ENCODE data around the gene NOP58. TPM values are rescaled to one million over a fixed set of nuclear protein-coding genes. Genes with fewer than 3 reads are reported as not detected.

NOP58 gene
- total and polyA plus RNA-seq, 2 donors (not counting 1 experiment from before 2014, with no cell fraction given): 41.1 to 47.2 TPM

DNA sequence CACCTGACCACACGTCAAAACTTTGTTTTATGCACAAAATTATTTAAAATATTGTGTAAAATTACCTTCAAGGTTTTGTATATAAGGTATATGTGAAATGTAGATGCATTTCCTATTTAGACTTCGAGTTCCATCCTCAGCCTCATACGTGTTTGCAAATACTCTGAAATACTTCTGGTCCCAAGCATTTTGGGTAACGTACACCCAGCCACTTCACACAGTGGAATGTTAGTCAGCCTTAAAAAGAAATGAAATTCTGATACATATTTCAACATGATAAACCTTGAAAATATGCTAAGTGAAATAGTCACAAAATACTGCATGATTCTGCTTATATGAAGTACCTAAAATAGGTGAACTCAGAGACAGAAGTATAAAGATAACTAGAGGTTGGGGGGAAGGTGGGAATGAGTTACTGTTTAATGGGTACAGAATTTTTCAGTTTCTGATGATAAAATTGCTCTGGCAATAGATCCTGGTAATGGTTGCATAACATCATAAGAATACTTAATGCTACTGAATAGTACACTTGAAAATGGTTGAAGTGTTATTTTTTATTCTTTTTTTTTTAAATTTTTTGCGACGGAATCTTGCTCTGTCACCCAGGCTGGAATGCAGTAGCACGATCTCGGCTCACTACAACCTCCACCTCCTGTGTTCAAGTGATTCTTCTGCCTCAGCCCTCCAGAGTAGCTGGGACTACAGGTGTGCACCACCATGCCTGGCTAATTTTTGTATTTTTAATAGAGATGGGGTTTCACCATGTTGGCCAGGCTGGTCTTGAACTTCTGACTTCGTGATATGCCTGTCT lies 24.0 kb downstream of the NOP58 start:
- TF ChIP-seq CTCF (conservative IDR thresholded peaks at IDR 0.05 in 1 of 2, IDR thresholded peaks at IDR 0.05 in 1 of 2; ENCODE audit: low read depth in 1 of 2, low read length in 2 of 2) (no peak), EZH2 (IDR thresholded peaks at IDR 0.05; ENCODE audit: low read length, missing control alignments) (no peak)
- H3K4me3 ChIP-seq (replicated peaks in 1 of 4; ENCODE audit: control extremely low read depth in 1 of 4, insufficient read depth in 1 of 4, low read depth in 3 of 4, low read length in 4 of 4): no peak overlapping the region
- H3K27ac ChIP-seq (ENCODE audit: insufficient read depth, low read length): no peak overlapping the region
- H3K36me3 ChIP-seq (ENCODE audit: control insufficient read depth, insufficient read depth, low read length): peaks cover 16% of the 10 kb centered on the region
- no peaks in the 10 kb centered on the region for H4K20me1 ChIP-seq (ENCODE audit: control insufficient read depth, extremely low read depth, insufficient read depth, low read length)
- H3K4me2 ChIP-seq (ENCODE audit: extremely low read depth, insufficient read depth, low read length): no peak overlapping the region
- peaks cover 5% of the 10 kb centered on the region for H3K4me1 ChIP-seq (ENCODE audit: control insufficient read depth, extremely low read depth, insufficient read depth, low read length)
- H3K27me3 ChIP-seq (ENCODE audit: control insufficient read depth, insufficient read depth, low read length): no peaks in the 10 kb centered on the region
- no peak for DNase-seq (ENCODE audit: low read depth in 2 of 2)
- no peak overlapping the region for H2AFZ ChIP-seq (ENCODE audit: low read length)
- H3K79me2 ChIP-seq (ENCODE audit: control insufficient read depth, insufficient read depth, low read length): peaks cover 2% of the 10 kb centered on the region
- no peaks in the 10 kb centered on the region for H3K9me3 ChIP-seq (ENCODE audit: control insufficient read depth, insufficient read depth, low read depth, low read length)
- H3K9ac ChIP-seq (ENCODE audit: insufficient read depth, low read length): no peak overlapping the region

DNA sequence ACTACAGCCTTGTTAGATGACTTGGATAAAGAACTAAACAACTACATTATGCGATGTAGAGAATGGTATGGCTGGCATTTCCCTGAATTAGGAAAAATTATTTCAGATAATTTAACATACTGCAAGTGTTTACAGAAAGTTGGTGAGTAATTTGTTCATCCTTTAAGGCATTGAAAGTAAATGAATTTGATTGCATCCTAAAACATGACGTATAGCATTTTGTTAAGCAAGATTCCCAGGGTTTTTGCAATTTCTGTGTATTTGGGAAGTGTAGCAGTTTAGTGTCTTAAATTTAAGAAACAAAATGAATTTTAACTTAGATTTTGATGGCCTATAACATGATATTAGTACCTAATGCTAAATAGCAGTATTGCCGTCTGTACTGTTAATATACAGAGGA lies 24.8 kb downstream of the NOP58 start:
- H3K36me3 ChIP-seq (ENCODE audit: control insufficient read depth, insufficient read depth, low read length): peaks cover 13% of the 10 kb centered on the region
- no peak overlapping the region for H2AFZ ChIP-seq (ENCODE audit: low read length)
- H3K9ac ChIP-seq (ENCODE audit: insufficient read depth, low read length): no peak overlapping the region
- H3K27me3 ChIP-seq (ENCODE audit: control insufficient read depth, insufficient read depth, low read length): no peaks in the 10 kb centered on the region
- no peak for DNase-seq (ENCODE audit: low read depth in 2 of 2)
- H3K9me3 ChIP-seq (ENCODE audit: control insufficient read depth, insufficient read depth, low read depth, low read length): no peaks in the 10 kb centered on the region
- H4K20me1 ChIP-seq (ENCODE audit: control insufficient read depth, extremely low read depth, insufficient read depth, low read length): no peaks in the 10 kb centered on the region
- H3K27ac ChIP-seq (ENCODE audit: insufficient read depth, low read length): no peak overlapping the region
- peaks cover 5% of the 10 kb centered on the region for H3K4me1 ChIP-seq (ENCODE audit: control insufficient read depth, extremely low read depth, insufficient read depth, low read length)
- TF ChIP-seq EZH2 (IDR thresholded peaks at IDR 0.05; ENCODE audit: low read length, missing control alignments): no peak
- TF ChIP-seq CTCF (conservative IDR thresholded peaks at IDR 0.05 in 1 of 2, IDR thresholded peaks at IDR 0.05 in 1 of 2; ENCODE audit: low read depth in 1 of 2, low read length in 2 of 2): no peak
- H3K4me2 ChIP-seq (ENCODE audit: extremely low read depth, insufficient read depth, low read length): no peak overlapping the region
- H3K79me2 ChIP-seq (ENCODE audit: control insufficient read depth, insufficient read depth, low read length): peaks cover 2% of the 10 kb centered on the region
- no peak overlapping the region for H3K4me3 ChIP-seq (replicated peaks in 1 of 4; ENCODE audit: control extremely low read depth in 1 of 4, insufficient read depth in 1 of 4, low read depth in 3 of 4, low read length in 4 of 4)

DNA sequence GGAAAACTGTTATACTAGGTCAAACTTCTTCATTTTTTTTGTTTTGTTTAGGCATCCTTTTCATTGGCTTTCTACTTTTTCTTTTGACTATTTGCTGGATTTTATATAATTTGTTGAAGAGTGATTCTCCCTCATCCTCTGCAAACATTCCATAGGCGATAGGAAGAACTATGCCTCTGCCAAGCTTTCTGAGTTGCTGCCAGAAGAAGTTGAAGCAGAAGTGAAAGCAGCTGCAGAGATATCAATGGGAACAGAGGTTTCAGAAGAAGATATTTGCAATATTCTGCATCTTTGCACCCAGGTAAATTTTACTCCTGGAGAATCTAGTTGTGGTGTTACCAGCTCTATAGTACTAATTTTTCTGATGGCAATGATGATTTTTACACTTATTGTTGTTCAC lies 25.4 kb downstream of the NOP58 start:
- H3K9ac ChIP-seq (ENCODE audit: insufficient read depth, low read length): no peak overlapping the region
- H3K79me2 ChIP-seq (ENCODE audit: control insufficient read depth, insufficient read depth, low read length): peaks cover 2% of the 10 kb centered on the region
- H2AFZ ChIP-seq (ENCODE audit: low read length): no peak overlapping the region
- no peak overlapping the region for H3K4me2 ChIP-seq (ENCODE audit: extremely low read depth, insufficient read depth, low read length)
- H4K20me1 ChIP-seq (ENCODE audit: control insufficient read depth, extremely low read depth, insufficient read depth, low read length): no peaks in the 10 kb centered on the region
- no peaks in the 10 kb centered on the region for H3K9me3 ChIP-seq (ENCODE audit: control insufficient read depth, insufficient read depth, low read depth, low read length)
- H3K27me3 ChIP-seq (ENCODE audit: control insufficient read depth, insufficient read depth, low read length): no peaks in the 10 kb centered on the region
- no peak for TF ChIP-seq CTCF (conservative IDR thresholded peaks at IDR 0.05 in 1 of 2, IDR thresholded peaks at IDR 0.05 in 1 of 2; ENCODE audit: low read depth in 1 of 2, low read length in 2 of 2)
- no peak for TF ChIP-seq EZH2 (IDR thresholded peaks at IDR 0.05; ENCODE audit: low read length, missing control alignments)
- peak in 1 of 2 donors; percentile 38 for DNase-seq (ENCODE audit: low read depth in 2 of 2)
- no peak overlapping the region for H3K4me3 ChIP-seq (replicated peaks in 1 of 4; ENCODE audit: control extremely low read depth in 1 of 4, insufficient read depth in 1 of 4, low read depth in 3 of 4, low read length in 4 of 4)
- peaks cover 5% of the 10 kb centered on the region for H3K4me1 ChIP-seq (ENCODE audit: control insufficient read depth, extremely low read depth, insufficient read depth, low read length)
- H3K27ac ChIP-seq (ENCODE audit: insufficient read depth, low read length): no peak overlapping the region
- H3K36me3 ChIP-seq (ENCODE audit: control insufficient read depth, insufficient read depth, low read length): peaks cover 15% of the 10 kb centered on the region

All from fibroblast of lung (primary cell).